ENCODE results near the gene KRT31.

KRT31 gene

GRCh38 chr17:41416479-41416878 lies 19.1 kb upstream of the KRT31 start:
- DNase-seq = no peak
- H3K36me3 ChIP-seq = no peaks in the 10 kb centered on the region
- no peak overlapping the region for H3K27ac ChIP-seq
- H3K27me3 ChIP-seq (ENCODE audit: insufficient read depth, low read depth, severe bottlenecking) = peaks cover 100% of the 10 kb centered on the region
- no peak overlapping the region for H3K4me3 ChIP-seq (ENCODE audit: low read depth, low read length)
- peaks cover 8% of the 10 kb centered on the region for H3K9me3 ChIP-seq (ENCODE audit: severe bottlenecking)
- no peak for TF ChIP-seq CTCF (IDR thresholded peaks at IDR 0.05; ENCODE audit: low read depth, low read length)

DNA sequence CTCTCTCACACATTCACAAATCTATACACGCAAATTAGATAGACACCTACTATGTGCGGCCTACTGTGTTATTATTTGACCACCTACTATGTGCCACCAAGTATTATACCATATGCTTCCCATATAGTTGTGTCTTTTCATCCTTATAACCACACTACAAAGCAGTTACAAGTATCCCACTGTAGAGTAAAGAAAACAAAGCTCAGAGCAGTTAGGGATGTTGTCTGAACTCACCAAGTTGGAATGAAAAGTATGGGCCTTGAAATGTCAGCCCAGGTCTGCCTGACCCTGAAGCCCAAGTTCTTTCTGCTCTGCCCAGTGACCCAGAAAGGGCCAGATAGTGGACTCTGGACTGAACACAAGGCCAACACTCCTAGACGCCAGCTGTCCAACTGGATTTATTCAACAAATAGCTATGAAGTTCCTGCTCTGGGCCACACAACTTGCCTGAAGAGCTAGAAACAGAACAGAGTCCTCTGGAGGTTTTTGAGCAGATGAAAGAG lies 18.5 kb upstream of the KRT31 start:
- Histone ChIP-seq H3K27ac (no peak overlapping the region), H3K27me3 (ENCODE audit: insufficient read depth, low read depth, severe bottlenecking) (peaks cover 100% of the 10 kb centered on the region), H3K36me3 (no peaks in the 10 kb centered on the region), H3K9me3 (ENCODE audit: severe bottlenecking) (peaks cover 12% of the 10 kb centered on the region), H3K4me3 (ENCODE audit: low read depth, low read length) (no peak overlapping the region)
- no peak for TF ChIP-seq CTCF (IDR thresholded peaks at IDR 0.05; ENCODE audit: low read depth, low read length)
- no peak for DNase-seq

GRCh38 chr17:41415411-41415810 lies 18.0 kb upstream of the KRT31 start:
- no peak for TF ChIP-seq CTCF (IDR thresholded peaks at IDR 0.05; ENCODE audit: low read depth, low read length)
- peaks cover 12% of the 10 kb centered on the region for H3K9me3 ChIP-seq (ENCODE audit: severe bottlenecking)
- no peak overlapping the region for H3K27ac ChIP-seq
- H3K36me3 ChIP-seq = no peaks in the 10 kb centered on the region
- no peak overlapping the region for H3K4me3 ChIP-seq (ENCODE audit: low read depth, low read length)
- DNase-seq = no peak
- H3K27me3 ChIP-seq (ENCODE audit: insufficient read depth, low read depth, severe bottlenecking) = peaks cover 100% of the 10 kb centered on the region

DNA sequence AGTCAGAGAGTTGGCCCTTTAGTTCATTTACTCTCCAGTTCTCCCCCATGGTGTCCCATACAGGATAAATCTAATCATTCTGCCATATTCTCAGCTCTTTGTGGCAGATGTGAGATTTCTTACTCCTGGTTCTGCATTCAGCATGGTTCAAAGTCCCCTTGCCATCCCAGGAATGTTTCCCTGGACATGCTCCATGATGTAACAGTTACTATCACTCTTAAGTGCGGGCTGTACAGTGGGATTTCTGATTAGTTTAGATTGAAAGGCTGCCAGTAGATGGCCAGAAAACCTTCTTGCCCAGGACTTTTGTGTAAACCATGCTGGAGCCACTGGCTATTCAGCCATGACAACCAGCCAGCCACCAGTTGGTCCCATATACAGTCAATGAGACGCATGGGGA lies 16.6 kb upstream of the KRT31 start:
- Histone ChIP-seq H3K27ac (no peak overlapping the region), H3K4me3 (ENCODE audit: low read depth, low read length) (no peak overlapping the region), H3K9me3 (ENCODE audit: severe bottlenecking) (peaks cover 9% of the 10 kb centered on the region), H3K36me3 (no peaks in the 10 kb centered on the region), H3K27me3 (ENCODE audit: insufficient read depth, low read depth, severe bottlenecking) (peaks cover 100% of the 10 kb centered on the region)
- no peak for TF ChIP-seq CTCF (IDR thresholded peaks at IDR 0.05; ENCODE audit: low read depth, low read length)
- no peak for DNase-seq

DNA sequence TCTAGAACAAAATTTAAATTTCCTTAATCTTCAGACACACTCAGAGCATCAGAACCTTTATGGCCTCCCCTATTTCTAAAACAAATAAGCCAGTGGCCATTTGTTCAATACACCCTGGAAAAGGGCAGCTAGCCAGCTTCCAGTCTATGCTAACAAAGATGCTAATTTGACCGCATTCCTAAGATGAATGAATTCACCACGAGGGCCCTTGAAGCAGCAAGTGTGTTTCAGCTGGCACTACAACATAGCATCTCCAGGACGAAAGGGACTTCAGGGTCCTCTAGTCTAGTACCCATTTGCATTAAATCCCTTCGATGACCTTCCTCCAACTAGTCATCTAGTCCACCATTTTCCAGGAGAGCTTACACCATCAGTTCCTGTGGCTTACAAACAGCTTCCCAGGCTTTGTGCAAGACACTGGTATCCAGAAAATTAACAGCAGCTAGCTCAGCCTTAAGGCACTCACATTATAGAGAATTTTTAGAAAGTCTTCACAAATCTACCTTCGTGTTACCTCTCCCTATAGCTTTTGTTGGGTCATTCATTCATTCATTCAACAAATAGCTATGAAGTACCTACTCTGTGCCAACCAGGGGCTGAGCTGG lies 16.0 kb upstream of the KRT31 start:
- Histone ChIP-seq H3K27ac (no peak overlapping the region), H3K36me3 (no peaks in the 10 kb centered on the region), H3K9me3 (ENCODE audit: severe bottlenecking) (peaks cover 9% of the 10 kb centered on the region), H3K4me3 (ENCODE audit: low read depth, low read length) (no peak overlapping the region), H3K27me3 (ENCODE audit: insufficient read depth, low read depth, severe bottlenecking) (peaks cover 100% of the 10 kb centered on the region)
- TF ChIP-seq CTCF (IDR thresholded peaks at IDR 0.05; ENCODE audit: low read depth, low read length) = no peak
- no peak for DNase-seq
